ENCODE results near the gene LYVE1.

LYVE1 gene

GRCh38 chr11:10603721-10604297 lies 35.3 kb upstream of the LYVE1 start:
- H3K4me3 ChIP-seq (ENCODE audit: severe bottlenecking), result no peak overlapping the region
- ATAC-seq (ENCODE audit: low read depth), result no peak
- H3K4me1 ChIP-seq (ENCODE audit: insufficient read depth, poor library complexity, severe bottlenecking), result peaks cover 16% of the 10 kb centered on the region
- H3K27ac ChIP-seq (ENCODE audit: poor library complexity, severe bottlenecking), result peak overlapping the region; percentile 39
- no peaks in the 10 kb centered on the region for H3K9me3 ChIP-seq (ENCODE audit: severe bottlenecking)
- H3K27me3 ChIP-seq (ENCODE audit: insufficient read depth, poor library complexity, severe bottlenecking), result no peaks in the 10 kb centered on the region
- no peak for DNase-seq (ENCODE audit: low spot score)
- no peak for TF ChIP-seq CTCF (IDR thresholded peaks at IDR 0.05; ENCODE audit: poor library complexity, severe bottlenecking)
- H3K36me3 ChIP-seq (ENCODE audit: low read depth), result no peaks in the 10 kb centered on the region

GRCh38 chr11:10602945-10603344 lies 34.5 kb upstream of the LYVE1 start:
- DNase-seq (ENCODE audit: low spot score), result no peak
- H3K9me3 ChIP-seq (ENCODE audit: severe bottlenecking), result no peaks in the 10 kb centered on the region
- ATAC-seq (ENCODE audit: low read depth), result no peak
- H3K4me3 ChIP-seq (ENCODE audit: severe bottlenecking), result no peak overlapping the region
- no peak overlapping the region for H3K27ac ChIP-seq (ENCODE audit: poor library complexity, severe bottlenecking)
- H3K36me3 ChIP-seq (ENCODE audit: low read depth), result no peaks in the 10 kb centered on the region
- no peak for TF ChIP-seq CTCF (IDR thresholded peaks at IDR 0.05; ENCODE audit: poor library complexity, severe bottlenecking)
- H3K4me1 ChIP-seq (ENCODE audit: insufficient read depth, poor library complexity, severe bottlenecking), result peaks cover 16% of the 10 kb centered on the region
- no peaks in the 10 kb centered on the region for H3K27me3 ChIP-seq (ENCODE audit: insufficient read depth, poor library complexity, severe bottlenecking)

- Histone ChIP-seq H3K27me3 (ENCODE audit: insufficient read depth, poor library complexity, severe bottlenecking) (no peaks in the 10 kb centered on the region), H3K4me3 (ENCODE audit: severe bottlenecking) (no peak overlapping the region), H3K4me1 (ENCODE audit: insufficient read depth, poor library complexity, severe bottlenecking) (peaks cover 16% of the 10 kb centered on the region), H3K27ac (ENCODE audit: poor library complexity, severe bottlenecking) (no peak overlapping the region), H3K36me3 (ENCODE audit: low read depth) (no peaks in the 10 kb centered on the region), H3K9me3 (ENCODE audit: severe bottlenecking) (no peaks in the 10 kb centered on the region)
- no peak for ATAC-seq (ENCODE audit: low read depth)
- TF ChIP-seq CTCF (IDR thresholded peaks at IDR 0.05; ENCODE audit: poor library complexity, severe bottlenecking), result no peak
- no peak for DNase-seq (ENCODE audit: low spot score)
These were observed 33.9 kb upstream of the LYVE1 start for GRCh38 chr11:10602366-10602765.

- no peak for ATAC-seq (ENCODE audit: low read depth)
- TF ChIP-seq CTCF (IDR thresholded peaks at IDR 0.05; ENCODE audit: poor library complexity, severe bottlenecking), result no peak
- H3K4me1 ChIP-seq (ENCODE audit: insufficient read depth, poor library complexity, severe bottlenecking), result peaks cover 16% of the 10 kb centered on the region
These were observed 33.4 kb upstream of the LYVE1 start for GRCh38 chr11:10601837-10602236.

GRCh38 chr11:10600570-10601248 lies 32.2 kb upstream of the LYVE1 start:
- Histone ChIP-seq H3K9me3 (ENCODE audit: severe bottlenecking) (no peaks in the 10 kb centered on the region), H3K36me3 (ENCODE audit: low read depth) (no peaks in the 10 kb centered on the region), H3K4me1 (ENCODE audit: insufficient read depth, poor library complexity, severe bottlenecking) (peaks cover 13% of the 10 kb centered on the region), H3K27me3 (ENCODE audit: insufficient read depth, poor library complexity, severe bottlenecking) (no peaks in the 10 kb centered on the region), H3K4me3 (ENCODE audit: severe bottlenecking) (no peak overlapping the region), H3K27ac (ENCODE audit: poor library complexity, severe bottlenecking) (no peak overlapping the region)
- no peak for DNase-seq (ENCODE audit: low spot score)
- no peak for TF ChIP-seq CTCF (IDR thresholded peaks at IDR 0.05; ENCODE audit: poor library complexity, severe bottlenecking)
- ATAC-seq (ENCODE audit: low read depth), result no peak

More at GRCh38 chr11:10601837-10602236, 33.4 kb upstream of the LYVE1 start:
- DNase-seq (ENCODE audit: low spot score), result no peak
- H3K27ac ChIP-seq (ENCODE audit: poor library complexity, severe bottlenecking), result no peak overlapping the region
- no peak overlapping the region for H3K4me3 ChIP-seq (ENCODE audit: severe bottlenecking)
- no peaks in the 10 kb centered on the region for H3K27me3 ChIP-seq (ENCODE audit: insufficient read depth, poor library complexity, severe bottlenecking)
- H3K36me3 ChIP-seq (ENCODE audit: low read depth), result no peaks in the 10 kb centered on the region
- H3K9me3 ChIP-seq (ENCODE audit: severe bottlenecking), result no peaks in the 10 kb centered on the region
